ENCODE data around the gene MRPL23. TPM values are rescaled to one million over a fixed set of nuclear protein-coding genes. Genes with fewer than 3 reads are reported as not detected.

The MRPL23 gene
- total RNA-seq, 2 experiments from 2014 or later = 109 to 114 TPM

Other genes with a start within 250 kb of the MRPL23 start
- gene IFITM10, start 196.7 kb upstream of the MRPL23 start, total RNA-seq = 1 to 10 TPM in 1 of 2 experiments, under 1 TPM in 1; 0.96 to 1.3 TPM
- 100 to 1,000 TPM; 133 to 165 TPM for gene CTSD, start 183.4 kb upstream of the MRPL23 start, total RNA-seq
- gene SYT8, start 112.3 kb upstream of the MRPL23 start, total RNA-seq = not detected
- gene TNNI2, start 108.4 kb upstream of the MRPL23 start, total RNA-seq = 1 to 10 TPM in 1 of 2 experiments, not detected in 1; 1.0 TPM
- gene LSP1, start 94.2 kb upstream of the MRPL23 start, total RNA-seq = 100 to 1,000 TPM; 574 to 702 TPM
- gene PRR33, start 55.4 kb upstream of the MRPL23 start, total RNA-seq = not detected
- 1 to 10 TPM; 1.1 to 7.6 TPM for gene TNNT3, start 27.6 kb upstream of the MRPL23 start, total RNA-seq
- gene H19, start 50.5 kb downstream of the MRPL23 start, total RNA-seq = not detected
- under 1 TPM in 1 of 2 experiments, not detected in 1; 0.91 TPM for gene IGF2, start 192.1 kb downstream of the MRPL23 start, total RNA-seq
- gene INS, start 213.9 kb downstream of the MRPL23 start, total RNA-seq = not detected
- not detected for gene TH, start 224.5 kb downstream of the MRPL23 start, total RNA-seq